Neutrophil (primary cell): ENCODE results near the gene GRM1.

Source experiments
- H3K27ac ChIP-seq: fragments of 200-600 bp; sonication (generic); 2 replicates; pipeline ENCODE4 v1.5.1; 2016; ENCODE audit warnings: mild to moderate bottlenecking, moderate library complexity
- H3K27me3 ChIP-seq: fragments of 200-600 bp; sonication (generic); 2 replicates; pipeline ENCODE4 v1.6.0; 2016; ENCODE audit warnings: mild to moderate bottlenecking
- H3K36me3 ChIP-seq: fragments of 200-600 bp; sonication (generic); 2 replicates; pipeline ENCODE4 v1.5.1; 2017
- H3K4me1 ChIP-seq, 2 experiments: fragments of 200-600 bp in 1 of 2; sonication (generic) in 1 of 2; 1 replicate in 1 of 2; 2 replicates in 1 of 2; pipeline versions ENCODE4 v1.5.1 to v1.6.1; 2013 to 2016; ENCODE audit warnings: low read depth in 1 of 2, low read length in 1 of 2, mild to moderate bottlenecking in 1 of 2, moderate library complexity in 1 of 2; ENCODE audit not compliant: control insufficient read depth in 1 of 2, insufficient read depth in 1 of 2
- H3K4me3 ChIP-seq, 2 experiments: fragments of 200-600 bp in 1 of 2; sonication (generic) in 1 of 2; 1 replicate in 1 of 2; 2 replicates in 1 of 2; pipeline ENCODE4 v1.5.1; 2013 to 2016; ENCODE audit warnings: low read depth in 1 of 2, low read length in 1 of 2, mild to moderate bottlenecking in 1 of 2, moderate library complexity in 1 of 2
- H3K9me3 ChIP-seq: fragments of 200-600 bp; sonication (generic); 2 replicates; pipeline ENCODE4 v1.5.1; 2016
- CTCF ChIP-seq: fragments of 200-600 bp; sonication (generic); IDR thresholded peaks from 2 replicates; pipeline ENCODE4 v1.5.1; 2016; ENCODE audit warnings: antibody characterized with exemption

The GRM1 gene

GRCh38 chr6:146161664-146162063, 132.8 kb downstream of the GRM1 start:
- TF ChIP-seq CTCF = no peak
- H3K9me3 ChIP-seq = no peaks in the 10 kb centered on the region
- no peaks in the 10 kb centered on the region for H3K4me1 ChIP-seq
- no peak overlapping the region for H3K27ac ChIP-seq
- H3K27me3 ChIP-seq = no peaks in the 10 kb centered on the region
- no peak overlapping the region for H3K4me3 ChIP-seq
- H3K36me3 ChIP-seq = no peaks in the 10 kb centered on the region

GRCh38 chr6:146169872-146170271, 141.0 kb downstream of the GRM1 start:
- no peak overlapping the region for H3K27ac ChIP-seq
- H3K27me3 ChIP-seq = no peaks in the 10 kb centered on the region
- no peaks in the 10 kb centered on the region for H3K36me3 ChIP-seq
- no peaks in the 10 kb centered on the region for H3K4me1 ChIP-seq
- H3K9me3 ChIP-seq = no peaks in the 10 kb centered on the region
- no peak for TF ChIP-seq CTCF
- H3K4me3 ChIP-seq = no peak overlapping the region

GRCh38 chr6:146177785-146178184, 148.9 kb downstream of the GRM1 start:
- Histone ChIP-seq H3K4me3 (no peak overlapping the region), H3K36me3 (no peaks in the 10 kb centered on the region), H3K27me3 (no peaks in the 10 kb centered on the region)

GRCh38 chr6:146183831-146184230, 155.0 kb downstream of the GRM1 start:
- no peak for TF ChIP-seq CTCF
- H3K9me3 ChIP-seq = no peaks in the 10 kb centered on the region
- no peak overlapping the region for H3K4me3 ChIP-seq
- no peaks in the 10 kb centered on the region for H3K27me3 ChIP-seq
- no peaks in the 10 kb centered on the region for H3K4me1 ChIP-seq
- H3K36me3 ChIP-seq = no peaks in the 10 kb centered on the region
- no peak overlapping the region for H3K27ac ChIP-seq

More at GRCh38 chr6:146177785-146178184, 148.9 kb downstream of the GRM1 start:
- TF ChIP-seq CTCF = no peak
- no peaks in the 10 kb centered on the region for H3K4me1 ChIP-seq
- H3K9me3 ChIP-seq = no peaks in the 10 kb centered on the region
- no peak overlapping the region for H3K27ac ChIP-seq

- no peak overlapping the region for H3K27ac ChIP-seq
- no peaks in the 10 kb centered on the region for H3K9me3 ChIP-seq
- no peaks in the 10 kb centered on the region for H3K27me3 ChIP-seq
- H3K4me3 ChIP-seq = no peak overlapping the region
- H3K4me1 ChIP-seq = no peaks in the 10 kb centered on the region
- TF ChIP-seq CTCF = no peak
- H3K36me3 ChIP-seq = no peaks in the 10 kb centered on the region
Measured at GRCh38 chr6:146184701-146185100, 155.8 kb downstream of the GRM1 start.

- no peak for TF ChIP-seq CTCF
- Histone ChIP-seq H3K27ac (no peak overlapping the region), H3K4me3 (no peak overlapping the region), H3K27me3 (no peaks in the 10 kb centered on the region), H3K4me1 (no peaks in the 10 kb centered on the region), H3K36me3 (no peaks in the 10 kb centered on the region), H3K9me3 (no peaks in the 10 kb centered on the region)
Measured at GRCh38 chr6:146189131-146189530, 160.3 kb downstream of the GRM1 start.
